GM12878 (cell line): ENCODE data around the gene MYLIP. TPM values are rescaled to one million over a fixed set of nuclear protein-coding genes. Genes with fewer than 3 reads are reported as not detected.

Experiments
- ATAC-seq: fragments of 200-7000 bp; cut with Tn5 transposase; 3 replicates; pipeline ENCODE4 v1.9.1; 2020; ENCODE audit warnings: mild to moderate bottlenecking, moderate library complexity
- BruUV-seq: library from RNA; stranded (reverse); fragments of 400-500 nt; replicated peaks from 2 replicates; lab custom pipeline; 2021; lab: Mats Ljungman, UMichigan
- CTCF ChIA-PET: fragments of 300-600 bp; sonication (Branson Sonifier 250); formaldehyde crosslinking; extraction: SDS; loops from one replicate; lab custom pipeline; 2021; ENCODE audit warnings: inconsistent platforms; lab: Yijun Ruan, JAX
- POLR2A ChIA-PET: fragments of 350-600 bp; formaldehyde crosslinking; extraction: SDS; loops from one replicate; lab custom pipeline; 2021; ENCODE audit warnings: inconsistent platforms; lab: Charles Lee
- RAD21 ChIA-PET: fragments of 300-600 bp; sonication (Branson Sonifier 250); formaldehyde crosslinking; loops from one replicate; lab custom pipeline; 2023; ENCODE audit warnings: antibody characterized with exemption; ENCODE audit not compliant: unreplicated experiment; lab: Charles Lee
- SMC1A ChIA-PET: fragments of 300-600 bp; sonication (Branson Sonifier 250); formaldehyde crosslinking; loops from one replicate; lab custom pipeline; 2023; ENCODE audit not compliant: unreplicated experiment, uncharacterized antibody; lab: Charles Lee
- DNase-seq: peaks from one replicate; pipeline ENCODE4 v3.0.0-alpha.2; 2011; ENCODE audit warnings: low read depth, low spot score
- FAIRE-seq: peaks from 3 replicates; lab custom pipeline; 2011; peaks lifted over from hg19 to GRCh38; lab: Jason Lieb, UNC
- H2AFZ ChIP-seq: 2 replicates; pipeline ENCODE4 v1.6.0; 2011; ENCODE audit warnings: low read depth, low read length, control low read depth; ENCODE audit not compliant: control insufficient read depth
- H3K27ac ChIP-seq: 2 replicates; pipeline ENCODE4 v1.5.1; 2011; ENCODE audit warnings: control low read depth; ENCODE audit not compliant: control insufficient read depth, insufficient read depth
- H3K27me3 ChIP-seq, 2 experiments: replicated peaks in 1 of 2; 2 replicates each; pipeline versions ENCODE4 v1.6.0 to v1.6.1; 2011; ENCODE audit warnings: low read length in 1 of 2; ENCODE audit not compliant: control insufficient read depth in 2 of 2, insufficient read depth in 2 of 2
- H3K36me3 ChIP-seq, 2 experiments: 2 replicates each; pipeline ENCODE4 v1.5.1; 2011; ENCODE audit warnings: low read length in 1 of 2; ENCODE audit not compliant: control insufficient read depth in 2 of 2, insufficient read depth in 2 of 2
- H3K4me1 ChIP-seq: 2 replicates; pipeline ENCODE4 v1.6.1; 2011; ENCODE audit warnings: mild to moderate bottlenecking, low read length, moderate library complexity, mixed read lengths; ENCODE audit not compliant: control insufficient read depth, insufficient read depth
- H3K4me2 ChIP-seq: 2 replicates; pipeline ENCODE4 v1.6.0; 2011; ENCODE audit warnings: control low read depth; ENCODE audit not compliant: control insufficient read depth, insufficient read depth
- H3K4me3 ChIP-seq: fragments of 200-600 bp; sonication (generic); 2 replicates; pipeline ENCODE4 v1.5.1; 2016
- H3K79me2 ChIP-seq: 2 replicates; pipeline ENCODE4 v1.6.0; 2011; ENCODE audit warnings: low read length; ENCODE audit not compliant: control insufficient read depth, insufficient read depth
- H3K9ac ChIP-seq: 2 replicates; pipeline ENCODE4 v1.8.0; 2011; ENCODE audit warnings: low read length, control low read depth, mixed read lengths; ENCODE audit not compliant: control insufficient read depth, insufficient read depth
- H3K9me3 ChIP-seq: replicated peaks from 3 replicates; pipeline ENCODE4 v1.5.1; 2011; ENCODE audit warnings: mild to moderate bottlenecking, low read length; ENCODE audit not compliant: control insufficient read depth, insufficient read depth
- H4K20me1 ChIP-seq: 2 replicates; pipeline ENCODE4 v1.6.0; 2011; ENCODE audit not compliant: control insufficient read depth, insufficient read depth
- IKZF1 ChIP-seq: fragments of 450-650 bp; conservative IDR thresholded peaks from 2 replicates; pipeline ENCODE4 v1.6.1; 2017; ENCODE audit warnings: antibody characterized with exemption, mild to moderate bottlenecking
- JUND ChIP-seq: IDR thresholded peaks from 2 replicates; pipeline ENCODE4 v1.6.1; 2012; ENCODE audit warnings: low read depth, mild to moderate bottlenecking, low read length, improper control_type of control experiment, moderate library complexity
- MXI1 ChIP-seq: fragments of 150-350 bp; IDR thresholded peaks from 2 replicates; pipeline ENCODE4 v1.6.1; 2011; ENCODE audit warnings: low read depth, mild to moderate bottlenecking, inconsistent platforms, low read length, improper control_type of control experiment
- NFIC ChIP-seq: IDR thresholded peaks from 2 replicates; pipeline ENCODE4 v1.6.1; 2012; ENCODE audit warnings: low read depth, mild to moderate bottlenecking, inconsistent platforms, low read length, moderate library complexity
- NFYA ChIP-seq: IDR thresholded peaks from 2 replicates; pipeline ENCODE4 v1.6.1; 2011; ENCODE audit warnings: low read depth, mild to moderate bottlenecking, low read length, improper control_type of control experiment, borderline replicate concordance
- POLR2AphosphoS2 ChIP-seq: IDR thresholded peaks from 2 replicates; pipeline ENCODE4 v1.6.1; 2011; ENCODE audit warnings: low read depth, mild to moderate bottlenecking, low read length, improper control_type of control experiment, moderate library complexity
- POLR2AphosphoS5 ChIP-seq: IDR thresholded peaks from 2 replicates; pipeline ENCODE4 v1.6.1; 2011; ENCODE audit warnings: mild to moderate bottlenecking, low read length, inconsistent platforms
- WRNIP1 ChIP-seq: IDR thresholded peaks from 2 replicates; pipeline ENCODE4 v1.6.1; 2011; ENCODE audit warnings: low read depth, low read length, improper control_type of control experiment, borderline replicate concordance
- ZNF207 ChIP-seq: fragments of 450-650 bp; IDR thresholded peaks from 2 replicates; pipeline ENCODE4 v1.6.1; 2014; ENCODE audit warnings: antibody characterized with exemption, mild to moderate bottlenecking, borderline replicate concordance
- ZNF24 ChIP-seq: fragments of 450-650 bp; IDR thresholded peaks from 2 replicates; pipeline ENCODE4 v1.6.1; 2017; ENCODE audit warnings: antibody characterized with exemption, mild to moderate bottlenecking
- WGBS: methylation state at CpG from one replicate; pipeline ENCODE4 v1.1.6; 2016; ENCODE audit warnings: low lambda C conversion rate; ENCODE audit not compliant: insufficient replicate concordance, insufficient coverage; ENCODE audit errors: missing lambda C conversion rate; 5-methylcytosine and 5-hydroxymethylcytosine counted together
- in situ Hi-C: fragments of 300-500 bp; cut with MboI; formaldehyde crosslinking; loops from 9 replicates; pipeline ENCODE4 v1.14.3; 2018; ENCODE audit warnings: mixed read lengths
- intact Hi-C: fragments of 100-400 bp; cut with micrococcal nuclease; formaldehyde crosslinking; loops from one replicate; pipeline ENCODE4 v1.14.2; 2022; ENCODE audit not compliant: unreplicated experiment
- polyA plus RNA-seq, 11 experiments: library from polyadenylated mRNA; depleted of rRNA in 4 of 11; unstranded in 6 of 11; stranded (reverse) in 5 of 11; fragments of >200 nt; fragmentation: Nextera tagmentation in 4 of 11; fragmentation: Illumina TruSeq in 1 of 11; extraction: Ambion mirVana in 4 of 11; extraction: Trizol in 1 of 11; gene quantifications; 1 replicate in 1 of 11; 2 replicates in 10 of 11; pipeline versions ENCODE4 v1.2.1 to v1.2.3, GENCODE V29; 2011 to 2016; ENCODE audit warnings: inconsistent platforms in 2 of 11, missing spikeins in 2 of 11, low read depth in 1 of 11
- total RNA-seq, 4 experiments: library from RNA; depleted of rRNA in 3 of 4; stranded (reverse); fragments of >200 nt in 3 of 4; fragmentation: Illumina TruSeq in 1 of 4; extraction: Trizol in 1 of 4; gene quantifications; 2 replicates each; pipeline versions ENCODE4 v1.2.1 to v1.2.3, GENCODE V29; 2013 to 2021
- TF ChIP-seq, protein P1 (sequence below): fragments of 450-650 bp; IDR thresholded peaks from 2 replicates; pipeline ENCODE4 v1.6.1; 2016; ENCODE audit warnings: mild to moderate bottlenecking, moderate library complexity, borderline replicate concordance
- TF ChIP-seq, protein P2 (sequence below): fragments of 450-650 bp; IDR thresholded peaks from 2 replicates; pipeline ENCODE4 v1.6.1; 2017; ENCODE audit warnings: mild to moderate bottlenecking, low read depth, inconsistent platforms; ENCODE audit not compliant: poor library complexity, severe bottlenecking
- TF ChIP-seq, protein P3 (sequence below): fragments of 450-650 bp; formaldehyde crosslinking; IDR thresholded peaks from 2 replicates; pipeline ENCODE4 v1.5.0; 2022; ENCODE audit warnings: mild to moderate bottlenecking, missing genetic modification characterization

Gene MYLIP
- total and polyA plus RNA-seq, 10 of the 15 experiments (the other 5 are each of a cell fraction or from before 2014, with no cell fraction given), result 5.3 to 123 (median 12.5) TPM

DNA sequence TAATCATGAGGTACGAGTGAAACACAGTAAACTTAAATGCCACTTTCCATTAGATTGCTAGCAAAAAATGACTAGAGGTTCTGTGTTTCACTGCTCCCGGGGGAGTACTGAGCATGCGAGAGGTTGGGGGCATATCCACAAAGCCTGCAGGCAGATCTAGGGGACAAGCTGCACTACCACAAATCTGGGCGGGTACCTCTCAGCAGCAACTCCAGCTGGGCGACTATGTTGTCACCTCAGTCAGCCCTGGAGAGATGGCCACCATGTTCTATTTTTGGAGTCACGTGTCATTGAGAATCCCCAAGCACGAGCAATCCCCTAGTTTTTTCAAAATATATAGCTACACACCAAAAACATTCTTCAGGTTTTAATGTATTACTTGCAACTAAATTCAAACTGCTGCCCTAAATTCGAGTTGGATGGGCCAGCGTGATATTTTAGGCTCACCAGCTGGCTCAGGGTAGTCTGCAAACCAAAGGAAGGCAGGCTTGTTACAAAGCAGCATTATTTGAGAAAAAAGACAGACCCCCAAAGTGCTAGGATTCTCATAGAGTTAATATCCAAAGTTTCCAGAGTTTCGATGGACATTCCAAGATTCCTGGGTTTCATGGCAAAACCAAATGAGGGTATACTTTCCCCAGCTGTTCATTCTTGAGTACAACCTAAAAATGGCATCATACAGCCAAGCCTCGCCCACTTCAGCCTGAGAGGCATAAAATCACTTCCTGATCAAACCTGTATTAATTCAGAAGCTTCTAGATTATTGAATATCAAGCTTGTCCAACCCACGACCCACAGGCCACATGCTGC, 24.1 kb upstream of the MYLIP start:
- no TSS peak for BruUV-seq
- TF ChIP-seq, protein P1, sequence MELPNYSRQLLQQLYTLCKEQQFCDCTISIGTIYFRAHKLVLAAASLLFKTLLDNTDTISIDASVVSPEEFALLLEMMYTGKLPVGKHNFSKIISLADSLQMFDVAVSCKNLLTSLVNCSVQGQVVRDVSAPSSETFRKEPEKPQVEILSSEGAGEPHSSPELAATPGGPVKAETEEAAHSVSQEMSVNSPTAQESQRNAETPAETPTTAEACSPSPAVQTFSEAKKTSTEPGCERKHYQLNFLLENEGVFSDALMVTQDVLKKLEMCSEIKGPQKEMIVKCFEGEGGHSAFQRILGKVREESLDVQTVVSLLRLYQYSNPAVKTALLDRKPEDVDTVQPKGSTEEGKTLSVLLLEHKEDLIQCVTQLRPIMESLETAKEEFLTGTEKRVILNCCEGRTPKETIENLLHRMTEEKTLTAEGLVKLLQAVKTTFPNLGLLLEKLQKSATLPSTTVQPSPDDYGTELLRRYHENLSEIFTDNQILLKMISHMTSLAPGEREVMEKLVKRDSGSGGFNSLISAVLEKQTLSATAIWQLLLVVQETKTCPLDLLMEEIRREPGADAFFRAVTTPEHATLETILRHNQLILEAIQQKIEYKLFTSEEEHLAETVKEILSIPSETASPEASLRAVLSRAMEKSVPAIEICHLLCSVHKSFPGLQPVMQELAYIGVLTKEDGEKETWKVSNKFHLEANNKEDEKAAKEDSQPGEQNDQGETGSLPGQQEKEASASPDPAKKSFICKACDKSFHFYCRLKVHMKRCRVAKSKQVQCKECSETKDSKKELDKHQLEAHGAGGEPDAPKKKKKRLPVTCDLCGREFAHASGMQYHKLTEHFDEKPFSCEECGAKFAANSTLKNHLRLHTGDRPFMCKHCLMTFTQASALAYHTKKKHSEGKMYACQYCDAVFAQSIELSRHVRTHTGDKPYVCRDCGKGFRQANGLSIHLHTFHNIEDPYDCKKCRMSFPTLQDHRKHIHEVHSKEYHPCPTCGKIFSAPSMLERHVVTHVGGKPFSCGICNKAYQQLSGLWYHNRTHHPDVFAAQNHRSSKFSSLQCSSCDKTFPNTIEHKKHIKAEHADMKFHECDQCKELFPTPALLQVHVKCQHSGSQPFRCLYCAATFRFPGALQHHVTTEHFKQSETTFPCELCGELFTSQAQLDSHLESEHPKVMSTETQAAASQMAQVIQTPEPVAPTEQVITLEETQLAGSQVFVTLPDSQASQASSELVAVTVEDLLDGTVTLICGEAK, result no peak
- TF ChIP-seq MXI1 (no peak), NFIC (no peak), NFYA (no peak), POLR2AphosphoS5 (no peak), ZNF24 (no peak), JUND (no peak), WRNIP1 (no peak), POLR2AphosphoS2 (no peak), IKZF1 (no peak), ZNF207 (no peak)
- TF ChIP-seq, protein P2, sequence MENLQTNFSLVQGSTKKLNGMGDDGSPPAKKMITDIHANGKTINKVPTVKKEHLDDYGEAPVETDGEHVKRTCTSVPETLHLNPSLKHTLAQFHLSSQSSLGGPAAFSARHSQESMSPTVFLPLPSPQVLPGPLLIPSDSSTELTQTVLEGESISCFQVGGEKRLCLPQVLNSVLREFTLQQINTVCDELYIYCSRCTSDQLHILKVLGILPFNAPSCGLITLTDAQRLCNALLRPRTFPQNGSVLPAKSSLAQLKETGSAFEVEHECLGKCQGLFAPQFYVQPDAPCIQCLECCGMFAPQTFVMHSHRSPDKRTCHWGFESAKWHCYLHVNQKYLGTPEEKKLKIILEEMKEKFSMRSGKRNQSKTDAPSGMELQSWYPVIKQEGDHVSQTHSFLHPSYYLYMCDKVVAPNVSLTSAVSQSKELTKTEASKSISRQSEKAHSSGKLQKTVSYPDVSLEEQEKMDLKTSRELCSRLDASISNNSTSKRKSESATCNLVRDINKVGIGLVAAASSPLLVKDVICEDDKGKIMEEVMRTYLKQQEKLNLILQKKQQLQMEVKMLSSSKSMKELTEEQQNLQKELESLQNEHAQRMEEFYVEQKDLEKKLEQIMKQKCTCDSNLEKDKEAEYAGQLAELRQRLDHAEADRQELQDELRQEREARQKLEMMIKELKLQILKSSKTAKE, result no peak
- TF ChIP-seq, protein P3, sequence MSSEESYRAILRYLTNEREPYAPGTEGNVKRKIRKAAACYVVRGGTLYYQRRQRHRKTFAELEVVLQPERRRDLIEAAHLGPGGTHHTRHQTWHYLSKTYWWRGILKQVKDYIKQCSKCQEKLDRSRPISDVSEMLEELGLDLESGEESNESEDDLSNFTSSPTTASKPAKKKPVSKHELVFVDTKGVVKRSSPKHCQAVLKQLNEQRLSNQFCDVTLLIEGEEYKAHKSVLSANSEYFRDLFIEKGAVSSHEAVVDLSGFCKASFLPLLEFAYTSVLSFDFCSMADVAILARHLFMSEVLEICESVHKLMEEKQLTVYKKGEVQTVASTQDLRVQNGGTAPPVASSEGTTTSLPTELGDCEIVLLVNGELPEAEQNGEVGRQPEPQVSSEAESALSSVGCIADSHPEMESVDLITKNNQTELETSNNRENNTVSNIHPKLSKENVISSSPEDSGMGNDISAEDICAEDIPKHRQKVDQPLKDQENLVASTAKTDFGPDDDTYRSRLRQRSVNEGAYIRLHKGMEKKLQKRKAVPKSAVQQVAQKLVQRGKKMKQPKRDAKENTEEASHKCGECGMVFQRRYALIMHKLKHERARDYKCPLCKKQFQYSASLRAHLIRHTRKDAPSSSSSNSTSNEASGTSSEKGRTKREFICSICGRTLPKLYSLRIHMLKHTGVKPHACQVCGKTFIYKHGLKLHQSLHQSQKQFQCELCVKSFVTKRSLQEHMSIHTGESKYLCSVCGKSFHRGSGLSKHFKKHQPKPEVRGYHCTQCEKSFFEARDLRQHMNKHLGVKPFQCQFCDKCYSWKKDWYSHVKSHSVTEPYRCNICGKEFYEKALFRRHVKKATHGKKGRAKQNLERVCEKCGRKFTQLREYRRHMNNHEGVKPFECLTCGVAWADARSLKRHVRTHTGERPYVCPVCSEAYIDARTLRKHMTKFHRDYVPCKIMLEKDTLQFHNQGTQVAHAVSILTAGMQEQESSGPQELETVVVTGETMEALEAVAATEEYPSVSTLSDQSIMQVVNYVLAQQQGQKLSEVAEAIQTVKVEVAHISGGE, result no peak

More for the DNA sequence above, 24.1 kb upstream of the MYLIP start:
- ChIA-PET SMC1A (interaction anchor here (1.0 to 2.3 kb wide), 5 partner anchors 8 to 250 kb away, joined by 3 to 7 read pairs (median 3); no protein-coding TSS in a partner anchor), POLR2A (no interaction called here), CTCF (interaction anchor here (0.6 to 2.8 kb wide), 4 partner anchors 12 to 203 kb away, joined by 3 to 10 read pairs (median 4); no protein-coding TSS in a partner anchor), RAD21 (interaction anchor here (0.8 to 1.7 kb wide), 2 partner anchors 10 to 78 kb away, joined by 3 to 4 read pairs; no protein-coding TSS in a partner anchor)
- in situ Hi-C loops (no loop called here), intact Hi-C loops (no loop called here)
- ATAC-seq (no peak), FAIRE-seq (no peak), DNase-seq (no peak)
- Histone ChIP-seq H3K9me3 (peaks cover 9% of the 10 kb centered on the region; the same call in 2 of the 3 replicates), H3K27me3 (no peaks in the 10 kb centered on the region), H3K36me3 (no peaks in the 10 kb centered on the region), H3K4me3 (no peak overlapping the region), H3K9ac (no peak overlapping the region), H2AFZ (no peak overlapping the region), H3K4me1 (no peaks in the 10 kb centered on the region), H3K79me2 (no peaks in the 10 kb centered on the region), H3K27ac (no peak overlapping the region), H4K20me1 (no peaks in the 10 kb centered on the region), H3K4me2 (no peak overlapping the region)
- WGBS, result 55% methylated on average over 12 of the region's 12 CpGs
